NCI-H1417 (cell line): Measurements from ENCODE around the gene NTRK1.

Source experiments
- DNase-seq, 3 experiments: peaks; one replicate each; lab custom pipeline; 2025; lab: John Stamatoyannopoulos, UW

The NTRK1 gene

DNA sequence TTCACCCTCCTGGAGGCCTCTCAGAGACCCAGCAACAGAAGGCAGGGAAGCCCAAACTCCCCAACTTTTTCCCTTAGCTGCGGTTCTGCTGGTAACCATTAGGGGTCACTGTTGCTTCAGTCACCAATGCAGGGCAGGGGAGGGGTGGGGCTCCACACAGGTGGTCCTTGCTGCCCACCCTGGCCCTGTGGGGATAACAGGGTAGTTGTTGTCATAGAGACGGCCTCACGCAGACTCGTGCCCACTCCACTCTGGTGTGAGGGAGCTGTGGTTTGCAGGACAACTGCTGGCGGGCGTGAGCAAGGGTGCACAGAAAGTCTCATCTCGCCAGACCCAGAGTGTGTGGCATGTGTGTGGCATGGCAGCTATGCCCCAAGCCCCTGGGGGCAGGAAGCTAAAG, 21.7 kb upstream of the NTRK1 start:
- peak; percentile 36 to 75 (median 56) for DNase-seq

DNA sequence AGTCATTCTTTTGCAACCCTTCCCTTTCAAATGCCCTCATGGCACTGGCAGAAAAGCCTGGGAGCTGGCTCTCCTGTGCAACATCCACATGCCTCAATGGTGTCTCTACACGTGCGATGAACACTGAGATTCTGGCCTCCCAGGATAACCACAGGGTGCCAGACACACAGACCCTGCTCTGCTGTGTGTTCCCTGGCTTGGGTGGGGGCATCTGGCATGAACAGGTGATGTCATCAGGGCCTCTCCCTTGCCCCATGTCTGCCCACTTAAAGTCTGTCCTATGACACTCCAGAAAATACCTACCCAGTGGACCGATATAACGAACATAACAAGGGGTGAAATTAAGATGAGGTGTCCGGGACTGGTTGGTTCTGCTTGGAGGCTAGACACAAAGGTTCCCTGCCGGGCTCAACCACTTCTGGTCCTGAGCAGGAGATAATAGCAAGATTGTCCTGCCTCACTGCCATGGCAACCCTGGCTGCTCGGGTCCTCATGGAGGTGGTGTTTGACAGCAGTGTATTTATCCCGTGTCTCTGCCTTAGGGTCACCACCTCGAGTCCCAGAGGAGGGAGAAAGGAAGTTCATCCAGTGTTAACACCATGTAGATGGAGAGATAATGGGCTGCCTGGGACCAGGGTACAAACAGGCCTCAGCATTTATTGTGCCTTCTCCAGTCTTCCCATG, 21.1 kb upstream of the NTRK1 start:
- DNase-seq = peak; percentile 62 to 91 (median 90)

DNA sequence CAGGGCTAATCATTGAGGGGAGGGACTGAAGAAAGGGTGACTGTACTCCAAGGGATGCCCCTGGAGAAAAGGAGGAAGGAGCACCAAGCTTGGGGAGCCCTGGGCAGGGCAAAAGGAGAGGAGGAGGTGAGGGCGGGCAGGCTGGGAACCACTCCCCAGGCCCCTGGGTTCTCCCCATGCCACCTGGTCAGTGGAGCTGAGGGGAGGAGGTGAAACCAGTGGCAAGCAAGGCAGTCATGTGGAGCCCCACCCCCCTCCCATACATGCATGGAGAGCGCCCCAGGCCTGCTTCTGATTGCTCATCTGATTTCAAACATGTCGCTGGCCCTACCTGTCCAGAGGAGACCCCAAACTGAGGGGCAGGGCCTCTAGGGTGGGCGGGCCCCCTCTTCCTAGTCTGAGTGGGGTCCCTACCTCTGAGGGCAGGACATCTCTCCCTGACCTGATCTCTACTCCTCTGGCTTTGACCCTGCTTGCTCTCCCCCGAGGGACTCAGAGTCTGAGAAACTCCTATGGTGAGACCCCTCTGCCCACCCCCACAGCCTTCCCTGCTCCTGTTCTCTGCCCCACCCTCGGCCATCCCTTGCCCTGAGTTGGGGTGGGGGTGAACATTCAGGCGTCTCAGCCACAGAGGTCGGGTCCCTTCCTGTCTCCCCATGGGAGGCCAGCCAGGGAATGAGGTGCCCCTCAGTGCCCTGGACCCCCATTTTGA, 20.3 kb upstream of the NTRK1 start:
- no peak for DNase-seq

DNA sequence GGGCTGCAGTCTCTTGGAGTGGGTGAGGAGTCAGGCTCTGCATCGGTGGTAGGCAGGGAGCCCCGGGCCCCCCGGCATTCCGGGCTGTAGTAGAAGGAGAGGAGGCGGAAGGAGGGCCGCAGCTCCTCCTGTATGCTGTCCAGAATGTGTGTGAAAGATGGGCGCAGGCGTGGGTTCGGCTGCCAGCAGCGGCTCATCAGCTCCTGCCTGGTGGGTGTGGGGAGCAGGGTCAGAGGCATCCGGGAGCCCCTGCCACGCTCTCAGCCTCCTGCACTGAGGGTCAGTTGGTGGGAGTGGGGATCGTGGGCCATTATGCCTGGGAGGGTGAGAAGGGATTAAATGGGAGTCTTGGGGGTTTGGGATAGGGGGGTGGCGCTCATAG, 19.8 kb upstream of the NTRK1 start:
- DNase-seq = no peak

DNA sequence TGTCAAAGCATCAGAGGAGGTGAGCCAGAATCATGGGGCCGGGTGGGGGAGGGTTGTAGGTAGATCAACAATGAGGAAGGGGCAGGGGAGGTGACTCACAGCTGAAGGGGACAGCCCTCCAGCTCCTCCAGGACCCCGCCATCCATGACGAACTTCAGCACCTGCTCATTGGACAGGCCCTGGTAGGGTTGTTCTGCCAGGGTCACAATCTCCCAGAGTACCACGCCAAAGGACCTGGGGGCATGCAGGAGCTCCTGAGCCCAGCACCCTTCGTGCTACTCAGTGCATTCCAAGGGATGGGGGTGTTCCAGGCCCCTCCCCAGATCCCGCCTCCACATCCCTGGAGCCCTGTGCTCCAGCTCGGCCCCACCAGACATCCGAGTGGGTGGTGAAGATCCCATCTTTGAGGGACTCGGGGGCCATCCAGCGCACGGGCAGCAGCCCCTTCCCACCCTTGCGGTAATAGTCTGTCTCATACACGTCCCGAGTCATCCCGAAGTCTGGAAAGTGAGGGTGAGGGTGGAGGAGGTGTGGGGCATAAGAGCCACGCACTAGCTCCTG, 19.3 kb upstream of the NTRK1 start:
- no peak for DNase-seq

DNA sequence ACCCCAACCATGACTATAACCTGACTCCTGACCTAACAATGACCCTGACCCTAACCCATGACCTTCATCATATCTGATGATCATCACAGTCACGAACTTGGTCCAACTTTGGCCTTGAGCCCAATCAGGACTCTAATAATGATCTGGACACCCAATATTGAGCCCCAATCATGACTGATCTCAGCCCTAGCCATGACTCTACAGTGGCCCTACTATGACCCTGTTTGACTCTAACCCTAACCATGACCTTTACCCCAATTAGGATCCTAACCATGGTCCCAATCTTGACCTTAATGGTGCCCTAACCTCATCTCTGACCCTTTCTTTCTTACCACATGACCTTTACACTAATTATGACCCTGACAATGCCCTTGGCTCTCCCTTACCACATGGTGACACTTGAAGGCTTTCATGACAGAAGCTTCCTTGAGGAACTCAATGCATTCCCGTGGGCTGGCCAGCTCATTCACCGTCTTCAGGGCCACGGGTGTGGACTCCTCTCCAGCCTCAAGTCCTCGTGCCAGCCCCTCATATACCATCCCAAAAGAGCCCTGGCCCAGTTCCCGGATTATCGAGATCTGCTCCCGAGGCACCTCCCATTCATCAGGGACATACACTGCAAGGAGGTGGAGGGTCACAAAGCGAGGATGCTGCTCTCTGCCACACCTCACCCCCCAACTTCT, 17.9 kb upstream of the NTRK1 start:
- DNase-seq = no peak

DNA sequence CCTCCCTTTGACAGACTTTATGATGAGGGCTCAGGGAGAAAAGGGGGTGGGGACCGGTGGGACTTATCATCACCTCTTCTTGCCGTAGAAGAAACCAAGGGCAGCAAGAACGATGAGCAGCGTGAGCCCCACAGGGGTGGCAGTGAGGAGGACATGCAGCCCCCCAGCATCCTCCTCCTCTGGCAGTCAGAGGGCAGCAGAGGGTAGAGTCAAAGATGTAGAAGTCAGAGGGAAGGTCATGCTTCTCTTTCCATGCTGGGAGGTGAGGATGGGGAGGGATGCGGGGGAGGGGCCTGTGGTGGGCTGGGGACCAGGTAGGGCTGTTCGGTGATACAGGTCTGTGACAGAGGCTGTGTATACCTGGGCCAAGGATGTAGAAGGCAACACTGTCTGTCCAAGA, 16.6 kb upstream of the NTRK1 start:
- DNase-seq = no peak

DNA sequence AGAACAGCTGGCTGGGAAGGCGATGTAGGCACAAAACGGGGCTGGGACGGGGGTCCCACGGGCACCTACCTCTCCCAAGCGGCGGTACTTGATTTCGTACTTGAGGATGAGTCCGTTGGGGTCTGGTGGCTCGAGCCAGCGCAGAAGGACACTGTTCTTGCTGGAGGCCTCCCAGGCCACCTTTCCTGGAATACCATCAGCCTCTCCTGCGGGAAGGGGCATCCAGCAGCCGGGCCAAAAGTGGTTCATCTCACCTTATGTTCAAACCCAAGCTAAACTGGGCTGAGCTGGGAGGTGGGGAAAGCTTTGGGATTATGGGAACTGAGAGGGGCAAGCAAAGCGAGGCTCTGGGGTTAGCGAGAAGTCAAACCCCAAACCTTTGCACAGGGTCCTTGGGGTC, 16.0 kb upstream of the NTRK1 start:
- no peak for DNase-seq

DNA sequence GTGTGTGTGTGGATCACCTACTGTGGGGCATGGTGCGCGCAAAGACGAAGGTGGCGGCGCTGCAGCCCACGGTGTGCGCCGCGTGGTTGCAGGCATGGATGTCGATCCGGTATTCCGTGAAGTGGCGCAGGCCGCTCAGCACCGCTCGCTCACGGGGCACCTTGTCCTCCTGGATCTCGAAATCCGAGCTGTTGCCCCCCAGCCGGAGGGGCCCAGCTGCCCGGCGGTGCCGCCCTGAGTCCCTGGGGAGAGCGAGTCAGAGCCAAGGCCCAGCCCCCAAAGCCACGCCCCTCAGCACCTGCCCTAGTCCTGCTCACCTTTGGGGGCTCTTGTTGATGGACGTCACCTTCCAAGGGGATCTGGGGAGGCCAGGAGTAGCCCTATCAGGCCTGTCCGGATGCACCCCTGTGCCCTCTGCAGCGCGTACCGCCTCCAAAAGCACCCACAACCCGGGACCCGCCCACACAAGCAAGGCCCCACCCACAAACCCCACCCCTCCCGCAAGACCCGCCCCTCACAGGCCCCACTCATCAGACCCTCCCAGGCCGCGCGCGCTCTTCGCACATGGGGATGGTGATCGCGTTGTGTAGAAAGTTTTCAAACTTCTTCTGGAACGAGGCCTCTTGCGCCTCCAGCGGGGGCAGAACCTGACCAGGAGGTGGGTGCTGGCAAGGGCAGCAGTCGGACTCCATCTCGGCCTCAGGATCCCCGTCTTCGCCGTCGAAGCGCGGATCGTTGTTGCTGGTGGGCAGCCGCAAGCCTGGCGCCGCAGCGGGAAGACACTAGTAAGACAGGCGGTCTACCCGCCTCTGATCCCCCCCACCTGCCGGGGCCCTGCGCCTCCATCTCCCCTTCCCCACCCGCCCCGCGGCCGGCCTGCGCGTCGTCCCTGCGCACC, 15.4 kb upstream of the NTRK1 start:
- no peak for DNase-seq

DNA sequence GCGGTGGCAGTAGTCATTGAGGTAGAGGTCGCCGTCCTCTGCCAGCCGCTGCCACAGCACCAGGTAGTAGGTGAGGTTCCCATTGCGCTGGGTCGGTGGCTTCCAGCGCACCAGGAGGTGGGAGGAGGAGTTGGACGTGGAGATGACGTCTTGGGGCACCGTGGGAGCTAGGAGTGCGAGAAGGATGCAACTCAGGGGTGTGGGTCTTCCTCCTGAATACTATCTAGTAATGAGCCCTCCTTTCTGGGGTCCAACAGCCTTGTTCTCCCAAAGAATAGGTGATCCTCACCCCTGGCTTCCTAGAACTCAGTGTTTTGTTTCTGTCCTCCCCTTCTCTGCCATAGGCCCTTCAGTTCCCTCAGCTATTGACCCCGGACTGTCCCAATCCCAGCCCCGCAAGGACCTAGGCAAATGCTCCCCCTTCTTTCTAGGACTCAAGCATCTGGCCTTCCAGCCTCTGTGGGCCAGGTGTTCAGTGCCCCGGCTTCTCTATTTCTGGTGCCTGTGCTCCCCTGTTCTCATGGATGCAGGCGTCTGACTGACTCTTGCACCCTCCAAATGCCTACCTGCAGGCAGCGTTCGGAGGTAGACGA, 14.6 kb upstream of the NTRK1 start:
- no peak for DNase-seq

DNA sequence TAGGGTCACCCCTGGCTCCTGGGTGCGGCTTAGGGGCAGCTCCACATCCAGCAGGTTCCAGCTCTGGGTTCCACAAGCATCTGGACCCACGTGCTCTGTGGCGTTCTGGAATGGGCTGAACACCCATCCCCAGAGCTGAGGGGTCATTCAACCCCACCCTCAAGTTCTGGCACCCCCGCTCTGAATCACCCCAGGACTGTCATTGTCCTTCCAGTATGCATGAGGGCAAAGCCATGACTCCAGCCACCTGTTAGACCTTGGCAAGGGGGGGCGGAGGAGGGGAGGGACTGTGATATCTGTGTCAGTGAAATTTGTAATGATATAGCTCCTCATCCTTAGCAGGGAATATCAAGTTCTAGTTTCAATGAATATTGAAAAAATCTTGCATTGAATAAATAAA, 14.0 kb upstream of the NTRK1 start:
- DNase-seq = no peak

DNA sequence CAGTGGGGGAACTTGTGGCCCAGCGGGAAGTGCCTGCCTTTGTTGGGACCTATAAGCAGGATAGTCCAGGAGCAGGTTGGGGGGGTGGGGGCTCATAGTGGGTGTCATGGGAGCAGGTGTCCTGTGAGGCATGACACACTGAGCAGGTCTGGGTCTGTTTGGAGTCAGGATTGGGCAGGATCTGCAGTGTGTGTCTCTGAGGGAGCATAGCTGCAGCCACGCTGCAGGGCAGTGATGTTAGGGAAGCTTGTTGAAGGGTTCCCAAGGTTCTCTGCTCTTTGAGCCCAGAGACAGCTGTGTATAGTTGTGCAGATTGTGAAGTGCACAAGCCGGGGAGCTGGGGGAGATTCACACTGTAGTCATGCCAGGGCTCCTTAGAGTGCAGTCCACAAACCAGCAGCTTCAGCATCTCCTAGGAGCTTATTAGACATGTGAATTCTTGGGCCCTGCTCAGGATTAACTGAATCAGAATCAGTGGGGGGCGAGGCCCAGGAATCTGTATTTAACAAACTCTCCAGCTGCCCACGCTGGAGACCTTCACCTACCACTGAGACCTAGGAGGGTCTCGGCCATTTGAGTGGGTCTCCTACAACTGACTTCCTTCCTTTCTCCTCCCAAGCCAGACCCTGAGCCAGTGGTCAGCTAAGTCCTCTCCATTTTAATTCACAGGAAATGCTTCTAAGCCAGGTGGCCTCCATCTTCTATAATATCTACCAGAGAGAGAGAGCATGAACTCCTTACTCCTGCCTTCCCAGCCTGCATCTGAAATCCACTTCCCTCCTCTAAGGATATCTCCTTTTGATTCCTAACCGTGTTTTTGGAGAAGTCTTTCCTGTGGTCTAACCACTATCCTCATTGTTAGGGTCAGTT, 12.8 kb upstream of the NTRK1 start:
- DNase-seq = no peak

DNA sequence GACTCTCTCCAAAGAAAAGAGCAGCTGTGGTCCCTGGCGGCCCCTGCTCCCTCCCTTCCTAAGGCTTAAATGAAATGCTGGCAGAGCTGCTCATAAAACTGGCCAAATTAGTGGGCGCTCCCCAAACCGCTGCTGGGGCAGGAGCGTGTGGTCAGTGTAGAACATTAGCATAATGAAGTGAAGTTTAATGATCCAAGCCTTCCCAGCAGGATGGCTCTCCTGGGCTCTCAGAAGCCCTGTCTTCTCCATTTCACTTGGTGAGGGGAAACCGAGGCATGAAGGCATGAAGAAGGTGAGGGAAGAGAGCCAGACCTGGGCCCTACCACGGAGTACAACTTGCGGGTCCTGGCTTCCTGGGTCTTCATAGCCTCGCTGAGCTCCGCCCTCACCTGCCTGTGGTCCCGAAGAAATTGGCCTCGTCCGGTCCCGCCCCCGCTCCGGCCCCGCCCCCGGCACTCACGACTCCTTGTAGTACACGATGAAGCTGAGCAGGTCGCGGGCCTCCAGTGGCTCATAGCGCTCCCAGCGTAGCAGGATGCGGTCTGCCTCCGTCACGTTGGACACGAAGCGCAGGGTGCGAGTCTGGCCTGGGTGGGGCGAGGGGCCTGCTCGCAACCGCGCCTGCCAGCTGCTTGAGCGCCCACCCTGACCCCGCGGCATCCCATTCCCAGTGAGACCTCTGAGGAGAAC, 12.1 kb upstream of the NTRK1 start:
- no peak for DNase-seq

DNA sequence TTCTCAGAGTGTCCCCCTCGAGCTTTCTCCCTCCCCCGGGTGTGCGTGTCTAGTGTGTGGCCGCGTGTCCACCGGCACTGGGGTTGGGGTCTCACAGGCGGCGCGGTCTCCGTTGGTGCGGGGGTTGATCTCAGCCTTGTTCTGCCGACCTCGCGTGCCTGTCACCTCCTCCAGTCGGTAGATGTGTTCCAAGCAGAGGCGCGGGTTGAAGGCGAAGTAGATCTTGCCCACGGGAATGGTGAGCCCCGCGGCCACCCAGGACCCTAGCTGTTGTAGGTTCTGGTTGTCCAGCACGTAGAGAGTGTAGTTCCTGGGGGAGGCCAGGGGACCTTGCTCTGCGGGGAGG, 11.5 kb upstream of the NTRK1 start:
- DNase-seq = no peak

DNA sequence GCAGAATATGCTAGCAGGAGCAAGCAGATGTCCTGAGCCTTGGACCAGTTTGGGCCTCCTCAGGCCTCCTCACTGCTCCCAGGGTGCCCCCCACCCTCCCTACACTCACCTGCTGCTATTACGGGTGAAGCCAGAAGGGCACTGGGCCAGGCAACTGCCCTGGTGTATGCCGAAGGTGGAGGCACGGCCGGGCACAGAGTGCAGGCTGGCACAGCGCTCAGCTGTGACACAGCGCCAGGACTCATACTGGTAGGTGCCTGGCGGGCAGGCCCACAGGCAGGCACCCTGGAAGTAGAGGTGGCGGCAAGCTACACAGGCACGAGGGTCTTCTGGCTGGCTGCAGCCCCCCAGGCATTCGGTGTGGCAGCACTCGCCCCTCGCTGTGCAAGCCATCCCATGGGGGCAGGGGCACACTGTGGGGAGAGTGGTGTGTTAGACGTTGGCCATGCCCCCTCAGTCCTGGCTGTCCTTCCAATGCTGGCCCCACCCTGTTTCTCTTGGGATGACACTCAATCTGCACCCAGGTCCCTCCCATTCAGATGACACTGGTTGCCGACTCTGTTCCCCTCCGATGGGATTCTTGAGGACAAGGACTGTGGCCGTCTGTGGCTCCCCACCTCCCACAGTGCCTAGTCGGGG, 8.8 kb upstream of the NTRK1 start:
- DNase-seq = no peak

DNA sequence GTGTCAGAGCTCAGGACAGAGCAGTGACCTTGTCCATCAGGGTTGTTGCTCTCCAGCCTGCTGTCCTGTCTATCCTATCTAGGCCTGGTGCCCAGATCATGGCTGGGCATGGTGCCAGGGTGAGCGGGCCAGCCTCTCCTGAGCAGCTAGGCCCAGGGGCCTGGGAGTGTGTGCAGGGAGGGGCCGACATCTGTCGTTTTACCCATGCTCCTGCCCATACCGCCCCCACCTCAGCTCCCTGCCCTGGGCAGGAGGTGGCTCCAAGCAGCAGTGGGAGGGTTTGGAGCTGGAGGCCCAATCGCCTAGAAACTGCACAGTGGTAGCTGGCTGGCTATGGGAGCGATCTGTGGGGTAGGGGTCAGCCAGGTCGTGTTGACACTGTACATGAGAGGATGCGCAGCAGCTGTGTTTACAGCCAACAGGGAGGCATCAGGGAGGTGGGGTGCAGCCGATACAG, 8.2 kb upstream of the NTRK1 start:
- DNase-seq = peak; percentile 90 to 97 (median 96)

DNA sequence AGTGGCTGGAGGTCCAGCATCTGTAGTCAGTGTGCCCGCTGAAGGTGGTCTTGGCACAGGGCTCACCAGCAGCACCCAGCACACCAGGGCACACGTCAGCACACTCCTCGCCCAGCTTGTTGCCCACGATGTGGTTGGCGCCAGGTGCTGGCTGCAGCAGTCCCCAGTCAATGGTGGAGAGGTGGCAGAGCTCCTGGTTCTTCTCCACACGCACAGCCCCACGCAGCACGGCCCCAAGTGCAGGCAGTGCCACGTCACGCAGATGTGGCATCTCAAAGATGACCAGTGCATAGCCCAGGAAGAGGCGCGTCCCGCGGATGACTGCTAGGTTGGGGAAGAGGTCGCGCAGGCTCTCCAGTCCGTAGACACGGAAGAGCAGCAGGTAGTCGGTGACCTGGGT, 6.9 kb upstream of the NTRK1 start:
- DNase-seq = no peak

DNA sequence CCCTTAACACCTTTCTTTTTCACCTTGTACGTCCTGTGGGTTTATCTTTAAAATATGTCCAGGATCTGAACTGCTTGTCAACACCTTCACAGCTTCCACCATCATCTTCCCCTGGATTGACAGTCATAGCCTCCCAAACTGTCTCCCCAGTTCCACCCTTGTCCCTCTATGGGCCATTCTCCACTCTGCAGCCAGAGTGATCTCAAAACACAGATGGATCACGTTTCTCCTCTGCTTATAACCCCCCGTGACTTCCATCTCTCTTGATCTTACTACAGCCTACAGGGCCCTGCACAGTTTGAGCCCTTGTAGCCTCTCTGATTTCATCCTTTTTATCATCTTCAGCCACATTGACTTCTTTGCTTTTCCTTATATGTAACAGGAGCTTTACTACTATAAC, 6.0 kb upstream of the NTRK1 start:
- no peak for DNase-seq

DNA sequence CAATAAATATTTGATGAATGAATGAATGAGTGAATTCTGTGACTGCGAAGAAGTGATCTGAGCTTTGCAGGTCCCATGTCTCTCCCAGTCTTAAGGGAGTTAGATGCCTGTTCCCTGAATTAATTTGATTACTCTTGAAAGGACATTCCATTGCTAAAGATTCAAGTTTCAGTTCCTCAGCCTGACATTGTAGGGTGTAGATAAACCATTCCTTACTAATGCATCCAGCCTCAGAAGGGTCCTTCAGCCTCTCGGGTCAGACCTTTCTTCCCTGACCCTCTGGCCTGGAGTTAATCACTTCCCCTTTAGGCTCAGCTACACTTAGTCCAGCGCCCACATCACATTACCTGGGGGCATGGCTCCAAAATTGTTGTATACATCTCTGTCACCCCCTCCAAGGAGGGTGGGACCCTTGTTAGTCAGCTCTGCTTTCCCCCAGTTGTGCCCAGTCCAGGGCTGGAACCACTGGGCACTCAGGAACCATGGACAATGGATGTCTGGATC, 4.3 kb upstream of the NTRK1 start:
- DNase-seq = no peak
